K562 (cell line): ENCODE measurements around the gene SMIM23. TPM values are rescaled to one million over a fixed set of nuclear protein-coding genes. Genes with fewer than 3 reads are reported as not detected.

Experiments
- BRD4 ChIP-seq: fragments of 200-600 bp; sonication (generic); IDR thresholded peaks from 2 replicates; pipeline ENCODE4 v1.6.1; 2017; ENCODE audit warnings: inconsistent platforms
- FOXM1 ChIP-seq, 2 experiments: fragments of 450-650 bp in 1 of 2; sonication (generic) in 1 of 2; formaldehyde crosslinking in 1 of 2; IDR thresholded peaks; 2 replicates each; pipeline versions ENCODE4 v1.6.1 to v1.9.0; 2017 to 2022; ENCODE audit warnings: low read depth in 2 of 2, mild to moderate bottlenecking in 2 of 2, missing genetic modification reagents in 1 of 2, moderate library complexity in 1 of 2
- HSF4 ChIP-seq: fragments of 250-450 bp; sonication (Bioruptor Pico); IDR thresholded peaks from 2 replicates; pipeline ENCODE4 v2.1.2; 2022; ENCODE audit warnings: mild to moderate bottlenecking, moderate library complexity, borderline replicate concordance
- MXI1 ChIP-seq: IDR thresholded peaks from 2 replicates; pipeline ENCODE4 v1.6.1; 2011; ENCODE audit warnings: low read depth, mild to moderate bottlenecking, improper control_type of control experiment, low read length
- ZBTB7A ChIP-seq: IDR thresholded peaks from 2 replicates; pipeline ENCODE4 v1.6.1; 2011; ENCODE audit warnings: low read depth, mild to moderate bottlenecking, low read length, moderate library complexity, borderline replicate concordance; ENCODE audit not compliant: control insufficient read depth
- polyA plus RNA-seq, 8 experiments: library from polyadenylated mRNA; depleted of rRNA in 4 of 8; stranded (reverse) in 5 of 8; unstranded in 3 of 8; fragments of >200 nt; fragmentation: Nextera tagmentation in 2 of 8; fragmentation: Illumina TruSeq in 1 of 8; extraction: Ambion mirVana in 2 of 8; extraction: Trizol in 1 of 8; gene quantifications; 2 replicates each; pipeline versions ENCODE4 v1.2.1 to v1.2.3, GENCODE V29; 2011 to 2014; ENCODE audit warnings: inconsistent platforms in 1 of 8, missing spikeins in 1 of 8
- total RNA-seq, 7 experiments: library from RNA; depleted of rRNA in 6 of 7; stranded (reverse); fragments of >200 nt in 6 of 7; fragmentation: Illumina TruSeq in 2 of 7; extraction: Trizol in 2 of 7; gene quantifications; 2 replicates each; pipeline versions ENCODE4 v1.2.1 to v1.2.3, GENCODE V29; 2011 to 2021; ENCODE audit warnings: low replicate concordance in 1 of 7
- TF ChIP-seq, protein P1 (sequence below): fragments of 450-650 bp; IDR thresholded peaks from 2 replicates; pipeline ENCODE4 v1.6.1; 2016; ENCODE audit warnings: mild to moderate bottlenecking
- TF ChIP-seq, protein P2 (sequence below): fragments of 450-650 bp; IDR thresholded peaks from 2 replicates; pipeline ENCODE4 v1.7.0; 2016; ENCODE audit warnings: borderline replicate concordance

Gene SMIM23
- total and polyA plus RNA-seq, 9 of the 15 experiments (the other 6 are each of a cell fraction or from before 2014, with no cell fraction given) = not detected

DNA sequence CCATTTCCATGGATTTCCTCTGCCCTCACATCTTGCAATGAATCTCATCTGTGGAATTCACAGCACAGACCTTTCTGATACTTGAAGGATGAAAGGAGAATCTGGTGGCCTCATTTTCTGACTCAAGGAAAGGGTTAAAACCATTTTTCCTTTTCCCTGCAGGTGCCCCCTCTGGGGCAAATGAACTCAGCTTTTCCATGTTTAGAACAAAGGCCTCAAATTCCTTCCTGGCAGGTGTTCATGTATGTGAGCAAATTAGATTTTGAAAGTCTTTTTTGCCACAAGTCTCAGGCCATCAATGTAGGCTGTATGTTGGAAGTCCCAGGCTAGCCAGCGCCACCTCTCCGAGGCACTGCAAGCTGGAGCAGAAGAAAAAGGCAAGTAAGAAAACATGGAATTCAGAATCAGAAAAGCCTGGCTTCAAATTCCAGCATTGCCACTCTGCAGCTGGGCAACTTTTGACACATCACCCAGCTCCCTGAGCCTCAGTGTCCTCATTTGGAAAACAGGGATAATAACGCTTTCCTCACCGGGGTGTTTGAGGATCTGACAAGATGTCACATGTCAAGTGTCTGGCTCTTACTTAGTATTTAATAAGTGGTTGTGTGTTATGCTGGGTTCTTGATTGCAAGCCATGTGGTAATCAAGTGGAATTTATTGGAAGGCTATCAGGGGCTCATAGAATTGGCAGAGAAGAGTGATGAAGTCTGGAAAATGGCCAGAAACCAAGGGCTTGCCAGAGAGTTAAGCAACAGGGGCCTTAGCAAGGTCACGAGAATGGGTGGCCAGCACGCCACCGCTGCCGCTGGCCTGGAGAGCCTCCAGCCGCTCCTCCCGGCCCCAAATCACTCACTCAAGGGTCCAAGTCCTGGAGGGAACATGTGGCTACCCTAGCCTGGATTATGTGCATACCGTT, 48.4 kb upstream of the SMIM23 start (continued):
- no peak for TF ChIP-seq MXI1
- no peak for TF ChIP-seq BRD4
- TF ChIP-seq HSF4 = no peak
- TF ChIP-seq FOXM1 (IDR thresholded peaks at IDR 0.05; ENCODE audit: low read depth) = no peak
- TF ChIP-seq FOXM1 (CRISPR knock-in tag; IDR thresholded peaks at IDR 0.05; ENCODE audit: low read depth) = no peak
- no peak for TF ChIP-seq ZBTB7A
- TF ChIP-seq, protein P1, sequence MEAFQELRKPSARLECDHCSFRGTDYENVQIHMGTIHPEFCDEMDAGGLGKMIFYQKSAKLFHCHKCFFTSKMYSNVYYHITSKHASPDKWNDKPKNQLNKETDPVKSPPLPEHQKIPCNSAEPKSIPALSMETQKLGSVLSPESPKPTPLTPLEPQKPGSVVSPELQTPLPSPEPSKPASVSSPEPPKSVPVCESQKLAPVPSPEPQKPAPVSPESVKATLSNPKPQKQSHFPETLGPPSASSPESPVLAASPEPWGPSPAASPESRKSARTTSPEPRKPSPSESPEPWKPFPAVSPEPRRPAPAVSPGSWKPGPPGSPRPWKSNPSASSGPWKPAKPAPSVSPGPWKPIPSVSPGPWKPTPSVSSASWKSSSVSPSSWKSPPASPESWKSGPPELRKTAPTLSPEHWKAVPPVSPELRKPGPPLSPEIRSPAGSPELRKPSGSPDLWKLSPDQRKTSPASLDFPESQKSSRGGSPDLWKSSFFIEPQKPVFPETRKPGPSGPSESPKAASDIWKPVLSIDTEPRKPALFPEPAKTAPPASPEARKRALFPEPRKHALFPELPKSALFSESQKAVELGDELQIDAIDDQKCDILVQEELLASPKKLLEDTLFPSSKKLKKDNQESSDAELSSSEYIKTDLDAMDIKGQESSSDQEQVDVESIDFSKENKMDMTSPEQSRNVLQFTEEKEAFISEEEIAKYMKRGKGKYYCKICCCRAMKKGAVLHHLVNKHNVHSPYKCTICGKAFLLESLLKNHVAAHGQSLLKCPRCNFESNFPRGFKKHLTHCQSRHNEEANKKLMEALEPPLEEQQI = no peak
- TF ChIP-seq, protein P2, sequence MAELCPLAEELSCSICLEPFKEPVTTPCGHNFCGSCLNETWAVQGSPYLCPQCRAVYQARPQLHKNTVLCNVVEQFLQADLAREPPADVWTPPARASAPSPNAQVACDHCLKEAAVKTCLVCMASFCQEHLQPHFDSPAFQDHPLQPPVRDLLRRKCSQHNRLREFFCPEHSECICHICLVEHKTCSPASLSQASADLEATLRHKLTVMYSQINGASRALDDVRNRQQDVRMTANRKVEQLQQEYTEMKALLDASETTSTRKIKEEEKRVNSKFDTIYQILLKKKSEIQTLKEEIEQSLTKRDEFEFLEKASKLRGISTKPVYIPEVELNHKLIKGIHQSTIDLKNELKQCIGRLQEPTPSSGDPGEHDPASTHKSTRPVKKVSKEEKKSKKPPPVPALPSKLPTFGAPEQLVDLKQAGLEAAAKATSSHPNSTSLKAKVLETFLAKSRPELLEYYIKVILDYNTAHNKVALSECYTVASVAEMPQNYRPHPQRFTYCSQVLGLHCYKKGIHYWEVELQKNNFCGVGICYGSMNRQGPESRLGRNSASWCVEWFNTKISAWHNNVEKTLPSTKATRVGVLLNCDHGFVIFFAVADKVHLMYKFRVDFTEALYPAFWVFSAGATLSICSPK = no peak
